Measurements from ENCODE around the gene BARD1.
A peak's percentile ranks its signal among the peaks of the same experiment; 100 is the strongest.
"Not testable (repeated sequence)": the region's sequence is repeated elsewhere in the genome, so short reads cannot be mapped to it uniquely, and the experiment has no call there.

The BARD1 gene

DNA sequence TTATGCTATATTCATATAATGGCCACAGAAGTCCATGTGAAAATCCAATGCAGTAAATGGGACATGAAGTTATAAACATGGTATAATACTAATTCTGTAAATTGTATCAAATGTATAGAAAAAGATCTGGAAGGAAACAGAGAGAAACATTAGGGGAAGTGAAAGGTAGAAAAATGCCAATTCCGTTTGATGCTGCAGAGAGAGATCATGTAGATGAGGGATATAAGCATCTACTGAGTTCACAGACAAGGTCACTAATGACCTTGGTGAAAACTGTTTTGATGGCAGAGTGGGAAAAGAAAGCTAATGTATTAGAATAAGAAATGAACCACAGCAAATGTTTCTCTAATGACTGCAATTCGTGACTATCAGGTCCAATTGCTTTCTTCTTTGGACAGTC lies 56.0 kb downstream of the BARD1 start:
- DNase-seq = no peak

DNA sequence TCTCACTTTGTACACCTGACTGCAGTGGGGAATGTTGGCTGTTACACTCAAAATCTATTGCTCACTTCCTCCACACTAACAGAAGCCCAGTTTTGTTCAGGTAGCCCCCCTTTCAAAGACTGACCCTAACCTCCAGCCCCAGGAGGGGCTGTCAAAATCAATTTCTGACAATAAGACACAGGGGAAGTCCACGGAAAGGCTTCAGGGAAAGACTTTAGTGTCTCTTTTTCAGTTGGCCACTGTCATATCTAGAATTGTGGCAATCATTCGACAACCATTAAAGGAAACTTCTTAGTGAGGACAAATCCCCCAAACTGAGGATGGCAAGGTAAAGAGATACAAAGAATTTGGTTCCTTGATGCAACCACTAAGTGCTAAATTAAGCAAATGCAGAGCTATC lies 59.0 kb downstream of the BARD1 start:
- DNase-seq = no peak

DNA sequence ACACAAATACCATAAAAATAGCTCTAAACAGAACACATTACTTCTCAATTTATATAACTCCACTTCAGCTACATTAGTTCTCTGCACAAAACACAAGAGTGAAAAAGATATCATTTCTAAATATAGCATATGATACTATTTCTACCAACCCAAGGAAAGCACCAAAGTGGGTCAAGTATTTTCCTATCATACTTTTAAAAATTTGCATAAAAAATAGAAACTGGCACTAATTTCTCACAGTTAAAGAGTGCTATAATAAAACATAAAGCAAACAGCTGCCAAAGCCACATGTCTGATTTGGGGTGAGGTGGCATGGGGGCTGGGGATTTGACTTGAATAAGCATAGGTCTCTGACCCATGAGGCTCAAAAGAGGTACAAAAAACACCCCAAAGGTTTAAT lies 61.5 kb downstream of the BARD1 start:
- no peak for DNase-seq

DNA sequence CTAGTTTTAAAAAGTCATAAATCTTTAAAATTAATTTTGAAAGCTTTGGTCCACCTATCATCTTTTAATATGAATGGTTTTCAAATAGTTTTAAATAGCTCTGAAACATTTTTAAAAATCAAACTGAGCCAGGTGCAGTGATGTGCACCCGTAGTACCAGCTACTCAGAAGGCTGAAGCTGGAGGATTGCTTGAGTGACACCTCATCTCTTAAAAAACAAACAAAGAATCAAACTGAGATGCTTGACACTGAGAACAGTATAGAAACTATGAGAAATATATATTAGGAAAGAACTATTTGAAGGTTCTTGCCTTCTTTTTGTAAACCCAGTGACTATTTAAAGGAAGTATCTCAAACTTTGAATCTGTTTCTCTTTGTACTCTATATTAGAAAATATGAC lies 67.4 kb downstream of the BARD1 start:
- DNase-seq = no peak

DNA sequence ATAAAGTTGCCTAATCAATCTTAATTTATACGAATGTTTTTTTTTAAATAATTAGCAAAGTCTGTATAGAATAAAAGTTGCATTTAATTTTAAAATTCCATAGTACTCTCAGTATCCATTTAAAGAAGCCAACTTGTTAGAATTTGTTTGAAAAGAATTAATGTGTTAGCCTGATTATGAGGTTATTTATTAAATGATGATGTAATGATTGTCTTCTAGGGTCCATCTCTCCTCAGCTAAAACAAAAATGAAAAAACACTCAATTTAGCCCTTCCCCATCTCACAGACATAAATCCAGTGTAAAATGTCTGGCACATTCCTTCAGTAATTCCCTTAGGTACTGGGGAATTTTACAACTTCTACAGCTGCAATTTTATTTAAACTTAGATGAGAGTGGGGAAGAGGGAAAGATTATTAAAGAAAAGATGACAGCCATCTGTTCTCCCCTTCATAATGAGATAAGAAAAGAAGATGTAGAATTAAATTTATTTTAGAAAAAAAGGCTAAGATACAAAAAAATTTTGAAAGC lies 68.6 kb downstream of the BARD1 start:
- DNase-seq = no peak

DNA sequence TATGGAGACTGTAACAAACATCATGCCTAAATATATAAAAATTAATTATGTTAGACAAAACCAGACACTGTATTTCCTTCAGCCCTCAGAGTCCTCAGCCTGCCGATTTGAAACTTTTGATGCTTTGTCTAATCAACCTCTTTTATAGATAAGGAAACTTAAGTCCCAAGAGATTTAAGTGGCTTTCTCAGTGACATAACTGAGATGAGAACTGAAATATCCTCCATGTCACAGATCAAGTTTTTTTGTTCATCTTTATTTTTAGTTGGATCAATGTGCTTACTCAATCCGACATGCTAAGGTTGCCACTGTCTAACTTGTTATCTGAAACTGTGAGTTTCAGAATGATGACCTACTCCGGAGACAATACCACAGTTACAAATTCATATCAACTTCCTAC lies 72.3 kb downstream of the BARD1 start:
- DNase-seq = no peak

DNA sequence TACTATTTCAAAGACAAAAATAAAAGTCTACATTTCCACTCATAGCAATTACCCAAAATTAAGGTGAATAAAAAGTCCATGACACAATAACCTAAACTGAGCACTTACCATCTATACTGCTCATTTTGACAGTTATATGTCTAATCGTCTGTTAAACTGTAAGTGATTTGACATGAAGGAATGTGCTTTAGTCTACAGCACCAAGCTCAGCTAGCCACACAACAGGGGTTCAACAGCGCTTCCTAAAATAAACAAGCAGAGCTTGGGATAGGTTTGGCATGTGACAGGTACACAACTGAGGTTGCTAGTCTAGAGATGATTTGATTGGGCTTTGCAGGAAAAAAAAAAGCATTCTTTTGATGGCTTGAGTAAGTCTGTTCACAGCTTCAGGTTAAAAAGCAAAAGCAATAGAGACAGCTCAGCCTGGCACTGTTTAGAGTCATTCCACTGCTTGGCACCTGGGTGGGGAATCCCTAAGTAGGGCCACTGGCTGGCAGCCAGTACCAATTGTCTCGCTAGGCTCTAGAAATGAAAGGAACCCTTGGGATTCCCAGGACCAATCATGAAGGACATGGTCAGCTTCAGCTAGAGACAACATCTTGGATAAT lies 78.6 kb downstream of the BARD1 start:
- DNase-seq = peak; percentile 21

DNA sequence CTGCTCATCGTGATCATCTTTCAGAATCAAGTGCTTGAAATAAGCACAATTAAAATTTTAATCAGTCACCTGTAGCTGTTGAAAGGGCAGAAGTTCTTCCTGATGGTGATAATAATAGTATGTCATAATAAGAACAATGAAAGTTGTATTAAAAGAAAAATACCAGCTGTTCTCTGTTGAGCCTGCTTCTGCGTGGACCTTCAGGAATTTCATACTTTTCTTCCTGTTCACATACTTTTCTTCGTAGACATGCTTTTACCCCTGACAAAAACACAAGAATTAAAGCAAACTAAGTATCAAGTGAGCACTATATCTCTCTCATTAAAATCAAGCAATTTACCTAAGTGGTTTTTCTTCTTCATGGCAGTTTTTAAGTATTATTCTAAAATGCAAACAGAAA lies 79.2 kb downstream of the BARD1 start:
- peak; percentile 9 for DNase-seq

DNA sequence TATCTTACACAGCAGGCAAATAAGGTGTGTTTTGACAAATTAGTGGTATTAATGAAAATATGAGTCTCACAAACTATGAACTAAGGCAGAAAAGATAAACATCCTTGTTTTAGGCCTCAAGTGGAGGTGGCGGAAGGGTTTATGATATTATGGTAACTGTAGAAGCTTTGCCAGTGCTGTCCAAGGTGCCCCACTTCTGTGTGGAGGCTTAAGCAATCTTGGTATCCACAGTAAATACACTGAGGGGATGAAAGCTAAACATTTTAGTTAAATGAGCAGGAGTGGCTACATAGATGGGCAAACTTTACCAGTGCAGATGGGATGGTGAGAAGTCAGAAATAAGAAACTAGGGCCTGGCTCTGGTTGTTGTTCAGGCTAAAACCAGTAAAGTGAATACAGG lies 84.7 kb downstream of the BARD1 start:
- no peak for DNase-seq

DNA sequence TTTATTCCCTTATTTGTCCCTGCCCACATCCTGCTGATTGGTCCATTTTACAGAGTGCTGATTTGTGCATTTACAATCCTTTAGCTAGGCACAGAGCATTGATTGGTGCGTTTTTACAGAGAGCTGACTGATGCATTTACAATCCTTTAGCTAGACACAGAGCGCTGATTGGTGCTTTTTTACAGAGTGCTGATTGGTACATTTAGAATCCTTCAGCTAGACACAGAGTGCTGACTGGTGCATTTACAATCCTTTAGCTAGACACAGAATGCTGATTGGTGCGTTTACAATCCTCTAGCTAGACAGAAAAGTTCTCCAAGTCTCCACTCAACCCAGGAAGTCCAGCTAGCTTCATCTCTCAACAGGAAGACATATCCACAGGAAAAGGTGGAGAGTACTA lies 91.6 kb downstream of the BARD1 start:
- not testable (repeated sequence) for DNase-seq

DNA sequence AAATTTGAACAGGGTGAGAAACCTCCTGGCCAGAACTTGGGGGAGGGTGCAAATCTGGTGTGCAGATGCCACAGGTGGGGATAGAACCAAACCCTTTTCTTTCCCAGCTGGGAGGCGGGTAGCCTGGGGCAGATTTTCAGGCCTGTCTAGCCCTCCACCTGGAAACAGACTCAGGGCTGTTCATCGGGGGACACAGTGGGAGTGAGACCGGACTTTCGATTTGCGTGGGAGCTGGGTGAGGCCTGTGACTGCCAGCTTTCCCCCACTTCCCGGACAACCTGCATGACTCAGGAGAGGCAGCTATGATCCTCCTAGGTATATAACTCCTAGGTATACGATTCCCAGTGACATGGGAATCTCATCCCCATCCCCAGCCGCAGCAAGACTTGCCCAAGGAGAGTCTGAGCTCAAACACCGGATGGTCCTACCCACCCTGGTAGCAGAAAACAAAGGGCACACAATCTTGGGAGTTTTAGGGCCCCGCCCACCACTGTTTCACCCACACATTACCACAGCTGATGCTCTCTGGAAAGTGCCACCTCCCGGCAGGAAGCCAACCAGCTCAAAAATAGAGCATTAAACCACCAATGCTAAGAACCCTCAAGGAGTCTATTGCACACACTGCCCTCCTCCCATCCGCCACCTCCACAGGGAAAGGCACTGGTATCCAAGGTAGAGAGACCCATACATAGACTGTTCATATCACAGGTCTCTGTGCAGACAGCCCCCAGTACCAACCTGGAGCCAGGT lies 92.5 kb downstream of the BARD1 start:
- DNase-seq = no peak

DNA sequence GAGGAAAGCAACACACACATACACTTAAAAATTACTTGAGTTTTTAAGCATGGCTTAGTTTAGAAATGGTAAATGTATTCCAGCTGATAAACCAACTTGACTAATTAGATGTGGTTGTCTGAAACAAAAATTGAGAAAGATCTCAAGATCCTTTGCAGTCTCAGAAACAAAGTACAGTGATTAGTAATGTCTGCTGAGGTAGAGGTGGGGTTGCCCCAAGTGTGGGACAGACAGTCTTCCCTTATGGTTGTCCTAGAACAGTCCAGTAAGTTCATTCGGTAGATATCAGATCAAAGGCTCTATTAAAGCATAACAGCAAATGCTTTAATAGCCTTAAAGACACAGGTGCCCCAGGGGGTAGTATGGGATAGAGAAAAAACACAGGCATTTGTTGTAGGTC lies 94.5 kb downstream of the BARD1 start:
- no peak for DNase-seq

DNA sequence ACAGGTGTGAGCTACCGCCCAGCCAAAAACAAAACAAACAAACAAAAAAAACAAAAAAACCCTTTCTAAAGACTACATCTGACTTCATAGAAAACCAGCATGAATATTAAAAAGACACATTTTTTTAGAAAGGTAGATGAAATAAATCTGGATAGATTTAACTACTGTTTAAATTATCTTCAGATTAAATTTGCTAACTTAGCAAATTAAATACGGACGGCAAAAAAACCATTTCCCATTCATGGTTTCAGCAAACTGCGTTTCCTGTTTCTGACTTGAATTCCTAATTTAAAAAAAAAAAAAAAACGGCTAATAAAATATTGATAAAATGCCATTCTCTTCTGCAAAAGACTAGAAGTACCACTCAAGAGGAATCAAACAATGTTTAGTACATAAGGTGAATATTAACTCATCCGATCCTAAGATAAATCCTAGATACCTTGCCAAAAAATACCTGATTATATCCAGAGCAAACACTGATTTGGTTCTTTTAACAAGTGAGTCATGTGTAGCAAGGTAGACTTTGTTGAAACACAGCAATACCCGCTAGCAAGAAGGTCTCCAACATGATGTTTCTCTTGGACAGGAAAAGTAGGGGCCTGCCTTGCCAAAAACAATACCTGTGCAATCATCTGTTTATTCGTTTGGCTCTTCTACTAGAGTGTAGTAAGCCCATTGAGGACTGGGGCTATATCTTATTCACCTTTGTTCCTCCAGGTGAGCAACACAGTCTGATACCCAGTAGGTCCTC lies 96.2 kb downstream of the BARD1 start:
- no peak for DNase-seq

DNA sequence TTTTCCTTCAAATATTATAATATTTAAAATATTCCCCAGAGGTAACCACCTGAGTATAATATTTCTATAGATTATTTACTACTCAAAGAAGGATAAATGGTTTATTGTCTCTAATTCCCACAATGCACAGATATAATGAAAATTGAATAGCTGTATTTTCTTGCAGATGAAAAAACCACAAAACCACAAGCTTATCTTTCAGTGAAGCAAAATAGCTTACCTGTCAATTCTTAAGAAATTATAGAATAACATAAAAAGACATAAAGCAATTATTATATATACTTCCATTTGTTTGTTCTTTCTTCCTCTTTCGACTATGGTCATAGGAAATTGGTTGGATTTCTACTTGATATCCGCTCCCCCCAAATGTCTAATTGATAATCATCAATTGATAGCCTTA lies 98.8 kb downstream of the BARD1 start:
- no peak for DNase-seq

DNA sequence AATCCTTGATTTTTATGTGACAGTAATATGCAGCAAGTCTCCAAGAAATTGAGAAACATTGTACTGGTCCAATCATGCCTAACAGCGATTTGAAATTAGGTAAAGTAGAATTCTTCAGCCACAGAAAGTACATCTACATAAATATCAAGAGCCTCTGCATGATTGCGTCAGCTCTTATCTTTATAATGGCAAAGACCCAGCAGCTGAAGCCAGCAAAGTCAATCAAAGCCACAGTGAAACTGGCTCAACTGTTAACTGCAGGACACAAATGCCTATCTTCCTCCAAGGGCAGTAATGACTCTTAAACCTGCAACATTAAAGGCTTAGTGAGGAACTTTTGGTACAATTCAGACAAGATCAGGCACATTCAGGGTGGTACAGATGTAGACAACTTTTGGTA lies 102.5 kb downstream of the BARD1 start:
- DNase-seq = no peak

DNA sequence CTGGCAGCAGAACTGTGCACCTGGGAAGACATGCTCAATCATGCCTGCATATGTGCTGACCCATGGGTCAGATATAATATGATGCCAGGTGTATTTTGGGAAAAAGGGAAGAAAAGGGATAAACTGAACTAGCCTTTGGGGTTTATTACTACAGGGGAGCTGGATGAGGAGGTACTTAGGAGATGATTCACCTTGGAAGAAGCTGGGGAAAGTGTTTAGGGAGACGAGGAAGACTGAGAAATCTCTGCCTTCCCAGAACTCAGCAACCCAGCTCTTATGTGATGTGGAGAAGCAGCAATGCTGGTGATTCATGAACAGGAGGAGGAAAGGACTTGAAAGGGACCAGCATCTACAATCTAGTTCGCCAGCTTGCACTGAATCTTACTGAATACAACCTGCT lies 110.2 kb downstream of the BARD1 start:
- no peak for DNase-seq

DNA sequence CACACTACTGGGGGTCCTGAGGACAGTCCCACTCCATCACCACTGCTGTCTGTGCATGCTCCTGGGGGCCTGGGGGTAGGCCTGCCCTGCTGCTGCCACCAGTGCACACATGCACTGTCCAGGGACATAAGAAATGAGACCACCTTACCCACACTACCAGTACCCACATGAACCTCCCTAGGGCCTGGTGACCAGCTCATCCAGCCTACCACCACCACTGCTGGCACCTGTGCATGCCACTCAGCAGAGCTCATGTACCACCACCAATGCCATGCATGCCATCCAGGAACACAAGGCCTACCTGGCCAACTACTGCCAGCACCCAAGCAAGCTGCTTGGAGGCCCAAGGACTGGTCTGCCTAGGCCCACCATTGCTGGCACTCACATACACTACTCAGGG lies 112.8 kb downstream of the BARD1 start:
- DNase-seq = no peak

DNA sequence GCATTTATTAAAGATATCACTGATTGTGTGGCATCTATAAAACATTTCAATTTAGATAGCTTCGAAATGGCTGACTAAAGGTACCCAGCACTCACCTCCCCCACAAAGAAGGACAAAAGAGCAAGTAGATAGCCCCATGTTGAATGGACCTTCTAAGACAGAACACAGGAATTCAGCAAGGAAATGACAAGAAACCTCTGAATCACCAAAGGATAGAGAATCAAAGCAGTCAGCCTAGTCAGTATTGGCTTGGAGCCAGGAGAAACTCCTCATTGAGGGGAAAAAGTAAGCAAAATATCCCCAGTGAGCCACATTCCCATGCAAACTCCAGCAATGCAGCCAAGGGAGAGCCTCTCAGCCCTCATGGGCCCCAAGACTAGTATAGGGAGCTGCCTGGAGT lies 113.7 kb downstream of the BARD1 start:
- DNase-seq = no peak

DNA sequence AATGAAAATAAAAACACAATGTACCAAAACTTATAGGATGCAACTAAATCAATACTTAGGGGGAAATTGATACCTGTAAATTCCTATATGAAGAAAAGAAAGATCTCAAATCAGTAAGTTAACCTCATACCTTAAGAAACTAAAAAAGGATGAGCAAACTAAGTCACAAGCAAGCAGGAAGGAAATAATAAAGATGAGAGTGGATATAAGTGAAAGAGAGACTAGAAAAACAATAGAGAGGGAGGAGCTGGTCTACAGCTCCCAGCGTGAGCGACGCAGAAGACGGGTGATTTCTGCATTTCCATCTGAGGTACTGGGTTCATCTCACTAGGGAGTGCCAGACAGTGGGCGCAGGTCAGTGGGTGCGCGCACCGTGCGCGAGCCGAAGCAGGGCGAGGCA lies 125.9 kb downstream of the BARD1 start:
- peak; percentile 14 for DNase-seq

DNA sequence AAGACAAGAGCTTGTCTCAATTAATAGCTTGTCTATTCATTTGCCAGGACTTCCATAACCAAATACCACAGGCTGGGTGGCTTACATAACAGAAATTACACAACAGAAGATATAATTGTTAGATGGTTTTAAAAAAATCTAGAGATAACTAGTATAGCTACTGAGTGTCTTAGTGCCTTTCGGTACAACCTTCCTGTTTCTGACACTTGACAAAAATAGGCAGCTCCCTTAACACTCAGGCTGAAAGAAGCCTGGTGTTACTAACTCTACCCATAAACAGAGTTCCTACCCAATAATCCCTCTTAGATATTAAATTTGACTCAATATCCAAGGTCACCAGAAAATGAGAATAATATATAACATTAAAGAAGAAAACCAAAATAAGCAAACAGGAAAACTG lies 129.7 kb downstream of the BARD1 start:
- no peak for DNase-seq

DNA sequence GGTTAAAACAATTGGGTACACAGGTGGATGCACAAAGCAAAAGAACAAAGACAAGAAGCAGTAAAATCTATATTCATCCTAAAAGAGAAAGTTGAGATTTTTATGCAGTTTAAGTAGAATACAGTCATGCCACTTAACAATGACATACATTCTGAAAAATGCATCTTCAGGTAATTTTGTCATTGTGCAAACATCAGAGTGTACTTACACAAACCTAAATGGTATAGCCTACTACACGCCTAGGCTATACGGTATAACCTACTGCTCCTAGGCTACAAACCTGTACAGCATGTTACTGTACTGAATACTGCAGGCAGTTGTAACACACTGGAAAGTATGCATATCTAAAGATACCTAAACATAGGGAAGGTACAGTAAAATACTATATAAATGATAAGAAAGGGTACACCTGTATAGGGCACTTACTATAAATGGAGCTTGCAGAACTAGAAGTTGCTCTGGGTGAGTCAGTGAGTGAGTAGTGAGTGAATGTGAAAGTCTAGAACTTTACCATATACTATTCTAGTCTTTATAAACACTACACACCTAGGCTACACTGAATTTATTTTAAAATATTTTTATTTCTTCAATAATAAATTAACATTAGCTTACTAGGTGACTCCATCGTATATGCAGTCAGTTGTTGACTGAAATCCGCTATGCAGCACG lies 132.9 kb downstream of the BARD1 start:
- DNase-seq = no peak

All from eye (tissue), 1 donor.